AG04449 (cell line): ENCODE measurements around the gene MRPL38.

ENCODE experiments used
- CTCF ChIA-PET: fragments of 350-600 bp; formaldehyde crosslinking; extraction: SDS; loops from one replicate; lab custom pipeline; 2021; ENCODE audit warnings: antibody characterized with exemption; lab: Yijun Ruan, JAX
- POLR2A ChIA-PET: fragments of 400-600, 350-600 bp; formaldehyde crosslinking; extraction: SDS; loops from one replicate; lab custom pipeline; 2020; ENCODE audit warnings: antibody characterized with exemption, inconsistent platforms; lab: Yijun Ruan, JAX
- DNase-seq: peaks from one replicate; pipeline ENCODE4 v3.0.0-alpha.2; 2010; ENCODE audit warnings: low read depth, low spot score
- H3K4me3 ChIP-seq: 2 replicates; pipeline ENCODE4 v1.5.1; 2011; ENCODE audit warnings: low read depth, mild to moderate bottlenecking, control low read depth, low read length
- TF ChIP-seq, protein P1 (sequence below): IDR thresholded peaks from one replicate; pipeline ENCODE4 v1.5.1; 2011; ENCODE audit warnings: mild to moderate bottlenecking, moderate library complexity, low read length, control low read depth, inconsistent platforms; ENCODE audit not compliant: insufficient read depth; ENCODE audit errors: missing control alignments

Gene MRPL38

DNA sequence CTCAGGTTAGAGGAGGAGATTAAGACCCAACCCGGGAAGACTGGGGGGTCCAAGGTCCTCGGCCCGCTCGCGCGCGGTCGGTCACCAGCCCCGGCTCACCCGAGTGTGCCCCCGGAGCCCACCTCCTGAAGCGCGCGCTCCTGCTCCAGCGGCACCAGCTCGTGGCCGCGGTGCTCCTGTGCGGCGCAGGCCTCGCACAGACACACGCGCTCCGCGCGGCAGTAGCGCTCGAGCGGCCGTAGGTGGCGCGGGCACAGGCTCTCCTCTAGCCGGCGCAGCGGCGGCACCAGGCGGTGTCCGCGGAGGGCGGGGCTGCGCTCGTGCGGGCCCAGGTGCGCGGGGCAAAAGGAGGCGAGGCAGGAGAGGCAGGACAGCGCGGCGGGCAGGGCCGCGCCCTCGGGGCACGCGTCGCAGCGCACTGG lies 26.9 kb downstream of the MRPL38 start:
- no peak for DNase-seq
- POLR2A ChIA-PET, result interaction anchor here (0.7 to 1.6 kb wide), 7 partner anchors 13 to 113 kb away, joined by 3 to 9 read pairs (median 4); partner anchors contain the start of genes GALK1, MRPL38, TRIM65 and WBP2
- H3K4me3 ChIP-seq, result peak overlapping the region; percentile 57
- CTCF ChIA-PET, result interaction anchor here (0.6 to 3.5 kb wide), 16 partner anchors 8 to 131 kb away, joined by 3 to 32 read pairs (median 6); partner anchors contain the start of genes GALK1, TRIM65 and WBP2
- TF ChIP-seq, protein P1, sequence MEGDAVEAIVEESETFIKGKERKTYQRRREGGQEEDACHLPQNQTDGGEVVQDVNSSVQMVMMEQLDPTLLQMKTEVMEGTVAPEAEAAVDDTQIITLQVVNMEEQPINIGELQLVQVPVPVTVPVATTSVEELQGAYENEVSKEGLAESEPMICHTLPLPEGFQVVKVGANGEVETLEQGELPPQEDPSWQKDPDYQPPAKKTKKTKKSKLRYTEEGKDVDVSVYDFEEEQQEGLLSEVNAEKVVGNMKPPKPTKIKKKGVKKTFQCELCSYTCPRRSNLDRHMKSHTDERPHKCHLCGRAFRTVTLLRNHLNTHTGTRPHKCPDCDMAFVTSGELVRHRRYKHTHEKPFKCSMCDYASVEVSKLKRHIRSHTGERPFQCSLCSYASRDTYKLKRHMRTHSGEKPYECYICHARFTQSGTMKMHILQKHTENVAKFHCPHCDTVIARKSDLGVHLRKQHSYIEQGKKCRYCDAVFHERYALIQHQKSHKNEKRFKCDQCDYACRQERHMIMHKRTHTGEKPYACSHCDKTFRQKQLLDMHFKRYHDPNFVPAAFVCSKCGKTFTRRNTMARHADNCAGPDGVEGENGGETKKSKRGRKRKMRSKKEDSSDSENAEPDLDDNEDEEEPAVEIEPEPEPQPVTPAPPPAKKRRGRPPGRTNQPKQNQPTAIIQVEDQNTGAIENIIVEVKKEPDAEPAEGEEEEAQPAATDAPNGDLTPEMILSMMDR, result peak; percentile 77

DNA sequence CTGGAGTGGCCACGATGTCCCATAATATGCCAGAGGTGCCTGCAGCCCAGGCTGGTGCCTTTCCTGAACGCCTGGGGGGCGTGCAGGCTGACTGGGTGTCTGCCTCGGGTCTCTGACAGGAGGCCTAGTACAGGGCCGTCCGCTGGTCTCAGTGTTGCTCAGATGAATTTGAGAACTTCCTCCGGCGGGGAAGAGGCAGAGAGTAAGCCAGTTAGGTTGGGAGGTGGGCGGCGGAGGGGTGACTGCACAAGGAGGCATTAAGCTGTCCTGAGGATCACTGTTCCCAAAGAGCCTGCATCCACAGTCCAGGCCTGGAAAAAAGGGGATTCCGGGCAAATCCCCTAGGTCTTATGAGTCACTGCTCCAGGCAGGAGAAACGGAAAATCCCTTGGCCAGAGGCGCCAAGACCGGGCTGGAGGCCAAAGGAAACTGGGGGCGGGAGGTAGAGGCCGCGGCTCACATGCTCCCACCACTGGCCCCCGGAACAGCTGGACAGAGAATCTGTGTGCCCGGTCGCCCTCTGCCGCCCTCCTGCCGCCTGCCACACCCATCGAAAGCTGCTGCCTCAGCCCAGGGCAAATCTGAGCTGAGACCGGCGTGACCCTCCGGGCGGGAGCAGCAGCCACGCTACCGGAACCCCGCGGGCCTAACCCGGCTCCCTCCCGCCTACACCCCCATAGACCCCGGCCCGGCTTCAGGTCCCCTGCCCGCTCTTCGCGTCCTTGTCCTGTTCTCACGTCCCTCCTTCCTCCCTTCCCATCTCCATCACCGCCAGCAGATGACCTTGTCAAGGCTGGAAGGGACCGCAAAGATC lies 27.5 kb downstream of the MRPL38 start:
- TF ChIP-seq, protein P1, result peak; percentile 8
- peak; percentile 73 for DNase-seq
- POLR2A ChIA-PET, result interaction anchor here (0.7 to 1.6 kb wide), 5 partner anchors 12 to 112 kb away, joined by 3 to 9 read pairs (median 4); partner anchors contain the start of genes GALK1, MRPL38 and WBP2
- peak overlapping the region; percentile 57 for H3K4me3 ChIP-seq
- CTCF ChIA-PET, result interaction anchor here (0.6 to 3.5 kb wide), 17 partner anchors 8 to 130 kb away, joined by 3 to 32 read pairs (median 7); partner anchors contain the start of genes GALK1, TRIM65 and WBP2

DNA sequence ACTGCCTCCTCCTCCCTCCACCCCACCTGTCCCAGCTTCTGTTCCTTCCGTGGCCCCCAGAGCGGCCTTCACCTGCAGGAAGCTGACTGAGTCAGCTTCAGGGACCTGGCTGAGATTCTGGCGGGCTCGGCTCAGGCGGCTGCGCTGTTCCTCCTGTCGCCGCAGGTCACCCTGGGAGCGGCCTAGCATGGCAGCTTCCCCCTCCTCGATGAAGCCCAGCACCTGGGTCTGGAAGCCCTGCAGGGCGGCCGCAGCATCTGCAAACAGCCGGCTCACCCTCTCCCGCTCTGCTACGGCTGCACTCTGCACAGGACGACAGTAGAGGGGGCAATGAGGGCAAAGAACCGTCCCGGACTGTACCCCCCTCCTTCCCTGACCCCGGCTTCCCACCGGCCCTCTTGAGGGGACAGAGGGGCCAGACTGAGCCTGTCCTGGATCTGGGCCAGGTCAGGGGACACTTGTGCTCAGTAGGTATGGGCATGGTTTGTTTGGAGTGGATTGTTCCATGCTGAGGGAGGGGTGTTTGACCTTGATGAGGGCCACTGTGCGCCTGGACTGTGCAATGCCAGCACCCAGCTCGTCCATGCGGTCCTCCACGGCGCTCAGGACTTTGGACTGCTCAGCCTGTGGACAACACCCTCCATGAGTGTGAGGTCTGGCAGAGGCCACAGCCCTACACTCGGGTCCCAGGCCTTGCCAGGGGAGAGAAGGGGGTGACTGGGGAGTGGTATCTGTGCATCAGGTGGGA lies 28.3 kb downstream of the MRPL38 start:
- DNase-seq, result no peak
- TF ChIP-seq, protein P1, result peak; percentile 9
- POLR2A ChIA-PET, result interaction anchor here (1.1 kb wide), 1 partner anchor 111 kb away, joined by 3 read pairs; the partner anchor contains the start of gene GALK1
- CTCF ChIA-PET, result interaction anchor here (0.6 to 4.6 kb wide), 12 partner anchors 10 to 243 kb away, joined by 3 to 24 read pairs (median 8); partner anchors contain the start of genes MRPL38, SMIM5, TRIM65 and WBP2
- H3K4me3 ChIP-seq, result no peak overlapping the region; the same call in 1 of the 2 replicates

DNA sequence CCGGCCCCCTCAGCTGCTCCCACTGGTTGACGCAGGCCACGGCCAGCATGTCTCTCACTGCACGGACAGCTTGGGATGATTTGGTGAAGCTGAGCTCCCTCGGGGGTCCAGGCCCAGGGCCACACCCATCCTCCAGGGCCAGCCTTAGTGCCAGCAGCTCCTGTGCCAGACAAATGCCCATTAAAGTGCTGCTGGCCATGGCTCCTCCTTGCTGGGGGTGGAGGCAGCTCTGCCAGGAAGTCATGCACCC lies 28.8 kb downstream of the MRPL38 start:
- TF ChIP-seq, protein P1, result no peak
- ChIA-PET POLR2A (no interaction called here), CTCF (interaction anchor here (1.1 to 4.6 kb wide), 9 partner anchors 9 to 242 kb away, joined by 3 to 24 read pairs (median 7); partner anchors contain the start of genes MRPL38, SMIM5, TRIM65 and WBP2)
- DNase-seq, result no peak
- no peak overlapping the region for H3K4me3 ChIP-seq

DNA sequence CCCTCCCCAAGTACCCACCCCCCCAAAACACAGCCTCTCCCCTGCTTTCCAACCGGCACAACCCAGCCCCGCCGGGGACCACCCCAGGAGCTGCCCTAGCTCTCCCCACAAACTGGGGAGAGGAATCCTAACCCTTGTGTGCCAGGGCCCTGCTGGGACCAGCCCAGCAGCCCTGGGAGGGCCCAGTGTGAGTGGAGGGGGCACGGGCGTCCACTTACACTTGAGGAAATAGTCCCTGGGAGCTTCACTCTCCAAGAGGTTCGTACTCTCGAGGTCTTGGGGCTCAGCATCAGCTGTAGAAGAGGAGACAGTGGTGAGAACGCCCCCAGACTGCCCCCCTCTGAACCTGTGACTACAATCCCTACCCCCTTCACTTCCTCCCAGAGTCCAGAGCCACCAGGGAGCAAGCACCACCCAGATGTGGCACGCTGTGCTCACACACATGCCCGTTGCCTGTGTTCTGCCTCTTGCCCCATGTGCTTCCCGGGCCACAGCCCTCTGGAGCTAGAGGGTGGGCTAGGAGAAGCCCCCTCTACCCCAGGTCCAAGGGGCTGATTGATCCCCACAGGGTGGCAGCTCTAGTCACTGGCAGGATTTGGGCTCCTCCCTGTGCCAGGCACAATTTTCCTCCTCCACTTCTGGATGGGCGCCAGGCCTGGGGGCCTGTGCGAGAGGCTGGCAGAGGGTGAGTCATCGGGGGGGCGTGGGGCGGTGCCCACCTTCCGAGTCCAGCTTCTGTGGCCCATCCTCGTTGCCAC lies 29.3 kb downstream of the MRPL38 start:
- TF ChIP-seq, protein P1, result no peak
- CTCF ChIA-PET, result interaction anchor here (1.1 to 4.6 kb wide), 9 partner anchors 9 to 242 kb away, joined by 3 to 24 read pairs (median 7); partner anchors contain the start of genes MRPL38, SMIM5, TRIM65 and WBP2
- no peak for DNase-seq
- POLR2A ChIA-PET, result interaction anchor here (0.6 kb wide), 1 partner anchor 328 kb away, joined by 4 read pairs; no protein-coding TSS in a partner anchor
- no peak overlapping the region for H3K4me3 ChIP-seq
